SK-N-SH (cell line): ENCODE measurements around the gene USP48. TPM values are rescaled to one million over a fixed set of nuclear protein-coding genes. Genes with fewer than 3 reads are reported as not detected.
A peak's percentile ranks its signal among the peaks of the same experiment; 100 is the strongest.

Experiments used
- CTCF ChIA-PET: fragments of 300-600, 350-600 bp; formaldehyde crosslinking; extraction: SDS; loops from one replicate; lab custom pipeline; 2021; lab: Yijun Ruan, JAX
- POLR2A ChIA-PET: fragments of 350-600 bp; sonication (Branson Sonifier 250); formaldehyde crosslinking; extraction: SDS; loops from one replicate; lab custom pipeline; 2020; ENCODE audit warnings: antibody characterized with exemption, inconsistent platforms; lab: Yijun Ruan, JAX
- DNase-seq: peaks from one replicate; pipeline ENCODE4 v3.0.0; 2012
- H2AFZ ChIP-seq: fragments of 200-600 bp; sonication (generic); 2 replicates; pipeline ENCODE4 v1.8.1; 2016; ENCODE audit warnings: antibody characterized with exemption, mild to moderate bottlenecking, low read depth
- H3F3A ChIP-seq: fragments of 200-600 bp; sonication (generic); replicated peaks from 2 replicates; pipeline ENCODE3; 2016; ENCODE audit warnings: antibody characterized with exemption, mild to moderate bottlenecking; ENCODE audit not compliant: insufficient read depth
- H3K27ac ChIP-seq, 2 experiments: fragments of 200-500 bp in 1 of 2; fragments of 200-600 bp in 1 of 2; sonication (Bioruptor generic) in 1 of 2; sonication (generic), shearing (Covaris generic) in 1 of 2; 2 replicates each; pipeline versions ENCODE4 v1.5.1 to v1.6.1; 2014 to 2016; ENCODE audit warnings: low read depth in 2 of 2, inconsistent platforms in 1 of 2, low read length in 1 of 2, mild to moderate bottlenecking in 1 of 2, mixed read lengths in 1 of 2
- H3K27me3 ChIP-seq: fragments of 200-600 bp; sonication (generic), shearing (Covaris generic); 2 replicates; pipeline ENCODE4 v1.6.1; 2016; ENCODE audit warnings: mixed run types; ENCODE audit not compliant: insufficient read depth
- H3K36me3 ChIP-seq, 2 experiments: fragments of 200-500 bp in 1 of 2; fragments of 200-600 bp in 1 of 2; sonication (Bioruptor generic) in 1 of 2; sonication (generic) in 1 of 2; replicated peaks in 1 of 2; 2 replicates each; pipeline versions ENCODE3 to v1.5.1; 2014 to 2016; ENCODE audit warnings: low read length in 1 of 2, mild to moderate bottlenecking in 1 of 2; ENCODE audit not compliant: insufficient read depth in 2 of 2, control insufficient read depth in 1 of 2
- H3K4me1 ChIP-seq, 2 experiments: fragments of 200-500 bp in 1 of 2; fragments of 200-600 bp in 1 of 2; sonication (Bioruptor generic) in 1 of 2; sonication (generic), shearing (Covaris generic) in 1 of 2; 2 replicates each; pipeline versions ENCODE4 v1.5.1 to v1.6.1; 2014 to 2016; ENCODE audit warnings: low read depth in 1 of 2, low read length in 1 of 2, mixed run types in 1 of 2; ENCODE audit not compliant: insufficient read depth in 2 of 2, control insufficient read depth in 1 of 2
- H3K4me2 ChIP-seq: fragments of 200-600 bp; sonication (generic), shearing (Covaris generic); 2 replicates; pipeline ENCODE4 v1.6.1; 2017; ENCODE audit warnings: mixed run types
- H3K4me3 ChIP-seq, 2 experiments: fragments of 200-500 bp in 1 of 2; fragments of 200-600 bp in 1 of 2; sonication (Bioruptor generic) in 1 of 2; sonication (generic), shearing (Covaris generic) in 1 of 2; 2 replicates each; pipeline versions ENCODE4 v1.5.1 to v1.8.1; 2014 to 2016; ENCODE audit warnings: low read depth in 2 of 2, inconsistent platforms in 1 of 2, low read length in 1 of 2, mild to moderate bottlenecking in 1 of 2, mixed read lengths in 1 of 2, moderate library complexity in 1 of 2
- H3K79me2 ChIP-seq: fragments of 200-600 bp; sonication (generic); 2 replicates; pipeline ENCODE4 v1.8.1; 2017; ENCODE audit warnings: mild to moderate bottlenecking; ENCODE audit not compliant: insufficient read depth
- H3K9ac ChIP-seq: fragments of 200-600 bp; sonication (generic); 2 replicates; pipeline ENCODE4 v1.6.1; 2017; ENCODE audit warnings: mixed run types
- H3K9me2 ChIP-seq: fragments of 200-600 bp; sonication (generic); 2 replicates; pipeline ENCODE4 v1.6.1; 2017; ENCODE audit warnings: mixed run types
- H3K9me3 ChIP-seq: fragments of 200-600 bp; sonication (generic); 2 replicates; pipeline ENCODE4 v1.6.1; 2017; ENCODE audit warnings: mixed run types, mild to moderate bottlenecking, moderate library complexity
- H4K20me1 ChIP-seq: fragments of 200-600 bp; sonication (generic); 2 replicates; pipeline ENCODE4 v1.6.1; 2017; ENCODE audit warnings: mild to moderate bottlenecking, mixed run types; ENCODE audit not compliant: insufficient read depth
- ELF1 ChIP-seq: IDR thresholded peaks from 2 replicates; pipeline ENCODE4 v1.4.0; 2012
- EP300 ChIP-seq, 2 experiments: IDR thresholded peaks; 2 replicates each; pipeline versions ENCODE4 v1.4.0 to v1.6.1; 2012; ENCODE audit warnings: borderline replicate concordance in 1 of 2, low read depth in 1 of 2, low read length in 1 of 2
- FOSL2 ChIP-seq: IDR thresholded peaks from 2 replicates; pipeline ENCODE4 v1.4.0; 2012; ENCODE audit warnings: low read depth, mild to moderate bottlenecking, moderate library complexity, borderline replicate concordance
- FOXJ3 ChIP-seq: sonication (generic); formaldehyde crosslinking; IDR thresholded peaks from 2 replicates; pipeline ENCODE4 v1.5.1; 2020; ENCODE audit warnings: mild to moderate bottlenecking, missing genetic modification reagents
- FOXM1 ChIP-seq: IDR thresholded peaks from 2 replicates; pipeline ENCODE4 v1.4.0; 2012; ENCODE audit warnings: low read depth, mild to moderate bottlenecking
- GABPA ChIP-seq: IDR thresholded peaks from 2 replicates; pipeline ENCODE4 v1.4.0; 2012; ENCODE audit warnings: low read depth, mild to moderate bottlenecking
- JUND ChIP-seq: IDR thresholded peaks from 2 replicates; pipeline ENCODE4 v1.4.0; 2012
- MAX ChIP-seq: IDR thresholded peaks from 2 replicates; pipeline ENCODE4 v1.4.0; 2012; ENCODE audit warnings: low read depth
- MEF2A ChIP-seq: IDR thresholded peaks from 2 replicates; pipeline ENCODE4 v1.4.0; 2012; ENCODE audit warnings: low read depth, borderline replicate concordance
- NFIC ChIP-seq: IDR thresholded peaks from 2 replicates; pipeline ENCODE4 v1.4.0; 2012; ENCODE audit warnings: borderline replicate concordance
- NRF1 ChIP-seq: IDR thresholded peaks from 2 replicates; pipeline ENCODE4 v1.6.1; 2012; ENCODE audit warnings: low read depth, mild to moderate bottlenecking, low read length
- PBX3 ChIP-seq: IDR thresholded peaks from 2 replicates; pipeline ENCODE4; 2012
- RAD21 ChIP-seq: IDR thresholded peaks from 2 replicates; pipeline ENCODE4 v1.6.1; 2012; ENCODE audit warnings: mild to moderate bottlenecking, low read length
- RCOR1 ChIP-seq: fragments of 150-350 bp; IDR thresholded peaks from 2 replicates; pipeline ENCODE4 v1.6.1; 2017; ENCODE audit warnings: antibody characterized with exemption, low read length
- REST ChIP-seq: IDR thresholded peaks from 2 replicates; pipeline ENCODE4 v1.6.1; 2012; ENCODE audit warnings: mild to moderate bottlenecking, low read depth, low read length, moderate library complexity
- RFX5 ChIP-seq: IDR thresholded peaks from 2 replicates; pipeline ENCODE4 v1.6.1; 2012; ENCODE audit warnings: mild to moderate bottlenecking, improper control_type of control experiment, low read length
- RXRA ChIP-seq: IDR thresholded peaks from 2 replicates; pipeline ENCODE4 v1.4.0; 2012; ENCODE audit warnings: low read depth, mild to moderate bottlenecking, borderline replicate concordance
- SMC3 ChIP-seq: IDR thresholded peaks from 2 replicates; pipeline ENCODE4 v1.6.1; 2012; ENCODE audit warnings: low read depth, low read length, improper control_type of control experiment
- TAF1 ChIP-seq: IDR thresholded peaks from 2 replicates; pipeline ENCODE4 v1.6.1; 2012; ENCODE audit warnings: low read depth, mild to moderate bottlenecking, low read length, moderate library complexity, borderline replicate concordance
- TCF12 ChIP-seq: IDR thresholded peaks from 2 replicates; pipeline ENCODE4 v1.4.0; 2012
- USF1 ChIP-seq: IDR thresholded peaks from 2 replicates; pipeline ENCODE4 v1.4.0; 2012; ENCODE audit warnings: low read depth, borderline replicate concordance
- WGBS: methylation state at CpG from one replicate; pipeline ENCODE4 v1.1.6; 2017; ENCODE audit warnings: low lambda C conversion rate; 5-methylcytosine and 5-hydroxymethylcytosine counted together
- polyA plus RNA-seq, 3 experiments: library from polyadenylated mRNA; depleted of rRNA; stranded (reverse); fragments of >200 nt; gene quantifications; 2 replicates each; pipeline ENCODE4 v1.2.3, GENCODE V29; 2012
- TF ChIP-seq, protein P1 (sequence below): fragments of 150-350 bp; IDR thresholded peaks from 2 replicates; pipeline ENCODE4 v1.6.1; 2017; ENCODE audit warnings: antibody characterized with exemption, low read length, low read depth, borderline replicate concordance

USP48 gene, protein sequence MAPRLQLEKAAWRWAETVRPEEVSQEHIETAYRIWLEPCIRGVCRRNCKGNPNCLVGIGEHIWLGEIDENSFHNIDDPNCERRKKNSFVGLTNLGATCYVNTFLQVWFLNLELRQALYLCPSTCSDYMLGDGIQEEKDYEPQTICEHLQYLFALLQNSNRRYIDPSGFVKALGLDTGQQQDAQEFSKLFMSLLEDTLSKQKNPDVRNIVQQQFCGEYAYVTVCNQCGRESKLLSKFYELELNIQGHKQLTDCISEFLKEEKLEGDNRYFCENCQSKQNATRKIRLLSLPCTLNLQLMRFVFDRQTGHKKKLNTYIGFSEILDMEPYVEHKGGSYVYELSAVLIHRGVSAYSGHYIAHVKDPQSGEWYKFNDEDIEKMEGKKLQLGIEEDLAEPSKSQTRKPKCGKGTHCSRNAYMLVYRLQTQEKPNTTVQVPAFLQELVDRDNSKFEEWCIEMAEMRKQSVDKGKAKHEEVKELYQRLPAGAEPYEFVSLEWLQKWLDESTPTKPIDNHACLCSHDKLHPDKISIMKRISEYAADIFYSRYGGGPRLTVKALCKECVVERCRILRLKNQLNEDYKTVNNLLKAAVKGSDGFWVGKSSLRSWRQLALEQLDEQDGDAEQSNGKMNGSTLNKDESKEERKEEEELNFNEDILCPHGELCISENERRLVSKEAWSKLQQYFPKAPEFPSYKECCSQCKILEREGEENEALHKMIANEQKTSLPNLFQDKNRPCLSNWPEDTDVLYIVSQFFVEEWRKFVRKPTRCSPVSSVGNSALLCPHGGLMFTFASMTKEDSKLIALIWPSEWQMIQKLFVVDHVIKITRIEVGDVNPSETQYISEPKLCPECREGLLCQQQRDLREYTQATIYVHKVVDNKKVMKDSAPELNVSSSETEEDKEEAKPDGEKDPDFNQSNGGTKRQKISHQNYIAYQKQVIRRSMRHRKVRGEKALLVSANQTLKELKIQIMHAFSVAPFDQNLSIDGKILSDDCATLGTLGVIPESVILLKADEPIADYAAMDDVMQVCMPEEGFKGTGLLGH
- 13.6 and 16.3 TPM in 2 replicates for polyA plus RNA-seq (2012; rRNA removed)
- polyA plus RNA-seq (2012; cell fraction: cytosol; rRNA removed): 15.3 and 22.0 TPM in 2 replicates
- 20.5 and 33.7 TPM in 2 replicates for polyA plus RNA-seq (2012; cell fraction: nucleus; rRNA removed)

DNA sequence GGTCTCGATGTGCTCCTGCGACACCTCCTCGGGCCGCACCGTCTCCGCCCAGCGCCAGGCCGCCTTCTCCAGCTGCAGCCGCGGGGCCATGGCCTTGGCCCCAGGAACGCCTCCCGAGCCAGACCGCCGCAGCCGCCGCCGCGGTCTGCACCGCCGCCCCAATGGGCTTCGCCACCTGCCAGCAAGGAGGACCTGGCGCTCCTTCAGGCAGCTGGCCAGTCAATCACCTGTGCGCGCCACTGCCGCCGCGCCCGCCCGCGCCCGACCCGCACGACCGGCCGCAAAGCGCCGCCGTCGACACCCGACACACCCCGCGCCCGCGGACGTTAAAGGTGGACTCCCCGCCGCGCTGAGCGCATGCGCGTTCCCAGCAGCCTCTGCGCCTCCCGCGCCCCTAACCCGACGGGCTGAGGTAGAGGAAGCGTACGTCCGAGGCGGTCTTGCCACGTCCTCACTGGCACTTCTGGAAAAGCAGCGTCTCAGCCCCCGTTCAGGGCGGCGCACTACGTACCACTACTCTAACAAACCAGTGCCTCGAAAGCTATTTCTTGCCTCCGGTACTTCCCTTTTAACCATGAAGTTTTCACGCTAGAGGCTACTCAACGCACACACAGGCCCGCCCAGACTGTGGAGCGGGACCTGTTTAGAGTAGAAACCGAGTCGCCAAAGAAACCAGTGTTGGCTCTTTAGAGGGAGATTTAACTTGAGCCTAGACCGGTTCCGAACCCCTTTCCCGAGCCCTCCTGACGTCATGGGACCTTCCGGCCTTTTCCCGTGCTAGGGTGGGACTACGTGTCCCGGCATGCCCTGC is at the start of gene USP48:
TSS of gene USP48 (minus strand) at position 282 of the 811 bp plus-strand sequence. CDS start at position 90, 192 bp downstream.
- Histone ChIP-seq H3K4me3 (peak within 1 kb of the TSS; percentile 78 to 81), H3K9me2 (no peaks in the 10 kb centered on the region), H3F3A (peaks cover 30% of the 10 kb centered on the region), H3K9ac (peak within 1 kb of the TSS; percentile 100), H3K9me3 (no peaks in the 10 kb centered on the region), H4K20me1 (peaks cover 22% of the 10 kb centered on the region), H2AFZ (peak within 1 kb of the TSS; percentile 98), H3K36me3 (no peaks in the 10 kb centered on the region), H3K27ac (peak within 1 kb of the TSS; percentile 99 to 100), H3K4me1 (peaks cover 0 to 3% of the 10 kb centered on the region in 2 experiments; a peak in 1 of 4 replicates), H3K27me3 (no peaks in the 10 kb centered on the region), H3K4me2 (peak within 1 kb of the TSS; percentile 93), H3K79me2 (peaks cover 49% of the 10 kb centered on the region)
- CTCF ChIA-PET: interaction anchor here (0.7 to 1.7 kb wide), 9 partner anchors 33 to 413 kb away, joined by 3 to 7 read pairs (median 3); no protein-coding TSS in a partner anchor
- under 1% methylated on average over 20 of the region's 82 CpGs for WGBS
- DNase-seq: peak; percentile 97
- POLR2A ChIA-PET: no interaction called here
- TF ChIP-seq, protein P1, sequence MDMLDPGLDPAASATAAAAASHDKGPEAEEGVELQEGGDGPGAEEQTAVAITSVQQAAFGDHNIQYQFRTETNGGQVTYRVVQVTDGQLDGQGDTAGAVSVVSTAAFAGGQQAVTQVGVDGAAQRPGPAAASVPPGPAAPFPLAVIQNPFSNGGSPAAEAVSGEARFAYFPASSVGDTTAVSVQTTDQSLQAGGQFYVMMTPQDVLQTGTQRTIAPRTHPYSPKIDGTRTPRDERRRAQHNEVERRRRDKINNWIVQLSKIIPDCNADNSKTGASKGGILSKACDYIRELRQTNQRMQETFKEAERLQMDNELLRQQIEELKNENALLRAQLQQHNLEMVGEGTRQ: no peak
- TF ChIP-seq PBX3 (peak; percentile 69), USF1 (0 out of 2 replicates have a peak, but pooled peaks have one; percentile 28), EP300 (IDR thresholded peaks at IDR 0.05; ENCODE audit: borderline replicate concordance in 1 of 2, low read depth in 1 of 2, low read length in 1 of 2) (0 out of 4 replicates have a peak, but pooled peaks of 1 of the 2 experiments have one; percentile 5), TAF1 (peak; percentile 90), MAX (no peak), TCF12 (no peak), FOXJ3 (CRISPR knock-in tag) (no peak), REST (no peak), SMC3 (no peak), RCOR1 (peak; percentile 24; the same call in 1 of the 2 replicates), JUND (no peak), RXRA (no peak), MEF2A (no peak; the same call in 1 of the 2 replicates), FOSL2 (no peak), NFIC (no peak), FOXM1 (no peak), NRF1 (peak; percentile 77), RFX5 (no peak), RAD21 (no peak), GABPA (peak; percentile 76), ELF1 (peak; percentile 79)
